Caco-2 (cell line): Measurements from ENCODE around the gene PLEKHF1. TPM values are rescaled to one million over a fixed set of nuclear protein-coding genes. Genes with fewer than 3 reads are reported as not detected.

Source experiments
- BruUV-seq: library from RNA; stranded (reverse); fragments of 400-500 nt; replicated peaks from 2 replicates; lab custom pipeline; 2021; lab: Mats Ljungman, UMichigan
- CTCF ChIA-PET: fragments of 300-600 bp; sonication (Branson Sonifier 250); formaldehyde crosslinking; loops from one replicate; lab custom pipeline; 2022; ENCODE audit warnings: antibody characterized with exemption; lab: Charles Lee
- POLR2A ChIA-PET: fragments of 300-600 bp; sonication (Branson Sonifier 250); formaldehyde crosslinking; loops from one replicate; lab custom pipeline; 2022; ENCODE audit warnings: antibody characterized with exemption; lab: Charles Lee
- DNase-seq, 2 experiments: peaks; one replicate each; pipeline versions ENCODE4 v3.0.0 to v3.0.0-alpha.2; 2020 to 2022
- H3K27me3 ChIP-seq: replicated peaks from 2 replicates; pipeline ENCODE4 v1.6.0; 2011; ENCODE audit warnings: low read length; ENCODE audit not compliant: control insufficient read depth, insufficient read depth
- H3K36me3 ChIP-seq: 2 replicates; pipeline ENCODE4 v1.5.1; 2011; ENCODE audit warnings: low read length; ENCODE audit not compliant: control insufficient read depth, insufficient read depth
- H3K4me1 ChIP-seq: fragments of 250-450 bp; sonication (Bioruptor Pico); 2 replicates; pipeline ENCODE4 v1.5.1; 2020; ENCODE audit warnings: mild to moderate bottlenecking
- H3K4me3 ChIP-seq: 2 replicates; pipeline ENCODE4 v1.5.1; 2011; ENCODE audit warnings: low read depth, mild to moderate bottlenecking, control low read depth, low read length
- H3K9me3 ChIP-seq: fragments of 250-450 bp; sonication (Bioruptor Pico); 2 replicates; pipeline ENCODE4 v1.5.1; 2020; ENCODE audit warnings: mild to moderate bottlenecking, moderate library complexity
- H3K27ac Mint-ChIP-seq: one replicate; pipeline ENCODE4 v1.8.0; 2022; ENCODE audit warnings: mixed read lengths; ENCODE audit not compliant: unreplicated experiment
- H3K27me3 Mint-ChIP-seq: one replicate; pipeline ENCODE4 v1.8.0; 2022; ENCODE audit warnings: mixed read lengths; ENCODE audit not compliant: insufficient read depth, unreplicated experiment
- H3K36me3 Mint-ChIP-seq: one replicate; pipeline ENCODE4 v1.8.0; 2022; ENCODE audit warnings: mild to moderate bottlenecking, mixed read lengths; ENCODE audit not compliant: insufficient read depth, unreplicated experiment
- H3K4me1 Mint-ChIP-seq: one replicate; pipeline ENCODE4 v1.8.0; 2022; ENCODE audit warnings: low read depth, mixed read lengths; ENCODE audit not compliant: unreplicated experiment
- H3K4me3 Mint-ChIP-seq: one replicate; pipeline ENCODE4 v1.8.0; 2022; ENCODE audit warnings: mild to moderate bottlenecking, moderate library complexity, mixed read lengths; ENCODE audit not compliant: unreplicated experiment
- H3K9me3 Mint-ChIP-seq: one replicate; pipeline ENCODE4 v1.8.0; 2022; ENCODE audit warnings: mixed read lengths; ENCODE audit not compliant: unreplicated experiment
- intact Hi-C: fragments of 100-400 bp; cut with micrococcal nuclease; formaldehyde crosslinking; loops from one replicate; pipeline ENCODE4 v1.10.0; 2022; ENCODE audit not compliant: unreplicated experiment
- total RNA-seq: library from RNA; stranded (reverse); gene quantifications from 2 replicates; pipeline ENCODE4 v1.2.3, GENCODE V29; 2022
- TF ChIP-seq, protein P1 (sequence below), 2 experiments: fragments of 200-600 bp in 1 of 2; IDR thresholded peaks; 1 replicate in 1 of 2; 2 replicates in 1 of 2; pipeline versions ENCODE4 v1.5.1 to v1.8.0; 2011 to 2022; ENCODE audit warnings: antibody characterized with exemption in 1 of 2, control low read depth in 1 of 2, inconsistent platforms in 1 of 2, low read depth in 1 of 2, low read length in 1 of 2, mild to moderate bottlenecking in 1 of 2, moderate library complexity in 1 of 2; ENCODE audit not compliant: insufficient read depth in 1 of 2, severe bottlenecking in 1 of 2, unreplicated experiment in 1 of 2

PLEKHF1 gene
- total RNA-seq, 1 experiment from 2014 or later, result 5.0 TPM

DNA sequence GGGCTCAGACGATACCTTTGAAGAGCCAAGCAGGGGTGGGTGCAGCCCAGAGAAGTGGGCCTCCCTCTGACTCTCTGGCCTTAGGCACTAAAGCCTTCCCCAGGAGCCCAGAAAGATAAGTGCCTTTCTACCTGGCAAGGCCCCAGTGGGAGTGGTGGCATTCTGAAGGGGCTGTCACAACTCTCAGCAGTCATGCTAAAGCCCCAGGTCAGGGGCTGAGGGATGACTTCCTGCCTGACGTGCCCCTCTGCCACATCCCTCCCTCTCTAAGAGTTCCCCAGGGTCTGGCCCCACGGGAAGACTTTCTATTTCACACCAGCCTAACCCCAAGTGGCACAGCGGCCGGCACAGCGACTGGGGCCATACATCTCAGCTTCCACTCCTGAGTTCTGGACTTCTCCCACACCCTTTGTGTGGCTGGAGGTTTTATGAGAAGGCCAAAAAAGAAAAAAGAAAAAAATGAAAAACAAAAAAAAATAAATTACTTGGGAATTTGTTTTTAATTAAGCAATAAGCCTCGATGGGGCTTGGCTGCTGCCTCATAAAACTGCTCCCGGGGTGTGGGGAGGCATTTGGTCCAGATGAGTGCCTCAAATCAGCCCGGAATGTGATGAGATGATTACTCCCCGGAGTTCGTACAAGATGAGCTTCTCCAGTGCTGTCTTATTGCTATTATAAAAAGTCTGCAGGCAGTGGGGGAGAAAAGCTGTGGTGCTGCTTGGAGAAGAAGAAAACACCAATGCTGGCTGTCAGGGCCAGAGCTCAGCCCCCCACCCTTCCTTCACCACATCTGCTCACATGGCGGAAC, 28.5 kb upstream of the PLEKHF1 start:
- ChIA-PET CTCF (no interaction called here), POLR2A (no interaction called here)
- Histone ChIP-seq H3K36me3 (no peaks in the 10 kb centered on the region), H3K4me1 (no peaks in the 10 kb centered on the region), H3K4me3 (no peak overlapping the region), H3K27me3 (no peaks in the 10 kb centered on the region), H3K9me3 (no peaks in the 10 kb centered on the region)
- BruUV-seq, result no TSS peak
- intact Hi-C loops, result no loop called here
- Mint-ChIP-seq H3K4me1 (no peaks in the 10 kb centered on the region), H3K9me3 (no peaks in the 10 kb centered on the region), H3K4me3 (no peak overlapping the region), H3K27me3 (peaks cover 6% of the 10 kb centered on the region), H3K27ac (no peak overlapping the region), H3K36me3 (no peaks in the 10 kb centered on the region)
- TF ChIP-seq, protein P1, sequence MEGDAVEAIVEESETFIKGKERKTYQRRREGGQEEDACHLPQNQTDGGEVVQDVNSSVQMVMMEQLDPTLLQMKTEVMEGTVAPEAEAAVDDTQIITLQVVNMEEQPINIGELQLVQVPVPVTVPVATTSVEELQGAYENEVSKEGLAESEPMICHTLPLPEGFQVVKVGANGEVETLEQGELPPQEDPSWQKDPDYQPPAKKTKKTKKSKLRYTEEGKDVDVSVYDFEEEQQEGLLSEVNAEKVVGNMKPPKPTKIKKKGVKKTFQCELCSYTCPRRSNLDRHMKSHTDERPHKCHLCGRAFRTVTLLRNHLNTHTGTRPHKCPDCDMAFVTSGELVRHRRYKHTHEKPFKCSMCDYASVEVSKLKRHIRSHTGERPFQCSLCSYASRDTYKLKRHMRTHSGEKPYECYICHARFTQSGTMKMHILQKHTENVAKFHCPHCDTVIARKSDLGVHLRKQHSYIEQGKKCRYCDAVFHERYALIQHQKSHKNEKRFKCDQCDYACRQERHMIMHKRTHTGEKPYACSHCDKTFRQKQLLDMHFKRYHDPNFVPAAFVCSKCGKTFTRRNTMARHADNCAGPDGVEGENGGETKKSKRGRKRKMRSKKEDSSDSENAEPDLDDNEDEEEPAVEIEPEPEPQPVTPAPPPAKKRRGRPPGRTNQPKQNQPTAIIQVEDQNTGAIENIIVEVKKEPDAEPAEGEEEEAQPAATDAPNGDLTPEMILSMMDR (IDR thresholded peaks at IDR 0.05; ENCODE audit: insufficient read depth in 1 of 2, low read depth in 1 of 2, low read length in 1 of 2, severe bottlenecking in 1 of 2, unreplicated experiment in 1 of 2), result no peak
- DNase-seq, result no peak

DNA sequence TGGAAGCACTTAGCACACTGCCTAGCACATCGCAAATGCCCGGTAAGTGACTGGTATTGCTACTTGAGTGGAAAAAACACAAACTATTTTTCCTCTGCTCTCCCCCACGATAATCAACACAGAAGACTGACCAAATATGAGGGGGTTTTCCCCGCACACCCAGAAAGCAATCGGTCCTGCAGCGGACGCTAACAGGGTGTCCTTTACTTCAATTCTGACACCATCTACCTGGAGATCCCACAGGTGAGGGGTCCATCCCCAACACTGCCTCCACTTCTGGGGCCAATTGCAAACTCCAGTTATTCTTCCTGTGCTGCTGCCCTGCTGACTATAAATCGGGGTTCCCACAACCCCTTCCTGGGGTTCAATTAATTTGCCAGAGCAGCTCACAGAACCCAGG, 26.2 kb upstream of the PLEKHF1 start:
- H3K27ac Mint-ChIP-seq, result no peak overlapping the region
- TF ChIP-seq, protein P1 (IDR thresholded peaks at IDR 0.05; ENCODE audit: insufficient read depth in 1 of 2, low read depth in 1 of 2, low read length in 1 of 2, severe bottlenecking in 1 of 2, unreplicated experiment in 1 of 2), result no peak
- intact Hi-C loops, result no loop called here

DNA sequence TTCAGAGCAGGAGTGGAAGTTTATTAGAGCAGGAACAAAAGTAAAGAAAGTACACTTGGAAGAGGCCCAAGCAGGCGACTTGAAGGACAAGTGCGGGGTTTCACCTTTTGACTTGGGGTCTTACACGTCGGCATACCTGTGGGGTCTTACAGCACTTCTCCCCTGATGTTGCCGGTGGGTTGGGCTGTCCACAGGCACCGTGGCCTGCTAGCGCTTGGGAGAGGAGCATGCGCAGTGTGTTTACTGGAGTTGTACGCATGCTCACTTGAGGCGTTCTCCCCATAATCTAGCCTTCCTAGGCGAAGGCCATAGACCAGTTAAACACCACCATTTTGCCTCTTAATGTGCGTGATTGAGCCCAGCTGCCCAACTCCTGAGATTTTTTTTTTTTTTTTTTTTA, 25.0 kb upstream of the PLEKHF1 start:
- TF ChIP-seq, protein P1 (IDR thresholded peaks at IDR 0.05; ENCODE audit: insufficient read depth in 1 of 2, low read depth in 1 of 2, low read length in 1 of 2, severe bottlenecking in 1 of 2, unreplicated experiment in 1 of 2), result no peak
- Mint-ChIP-seq H3K27ac (no peak overlapping the region), H3K4me1 (no peaks in the 10 kb centered on the region), H3K4me3 (no peak overlapping the region), H3K27me3 (peaks cover 7% of the 10 kb centered on the region), H3K36me3 (no peaks in the 10 kb centered on the region), H3K9me3 (no peaks in the 10 kb centered on the region)
- CTCF ChIA-PET, result no interaction called here
- DNase-seq, result no peak
- POLR2A ChIA-PET, result interaction anchor here (0.6 kb wide), 1 partner anchor 964 kb away, joined by 6 read pairs; no protein-coding TSS in a partner anchor
- no peaks in the 10 kb centered on the region for H3K9me3 ChIP-seq
- H3K4me1 ChIP-seq, result no peaks in the 10 kb centered on the region
- H3K27me3 ChIP-seq, result no peaks in the 10 kb centered on the region
- no peaks in the 10 kb centered on the region for H3K36me3 ChIP-seq
- BruUV-seq, result no TSS peak
- intact Hi-C loops, result no loop called here
- H3K4me3 ChIP-seq, result no peak overlapping the region

More for the DNA sequence above, 26.2 kb upstream of the PLEKHF1 start:
- no peak for DNase-seq
- Mint-ChIP-seq H3K36me3 (no peaks in the 10 kb centered on the region), H3K9me3 (no peaks in the 10 kb centered on the region), H3K27me3 (peaks cover 6% of the 10 kb centered on the region), H3K4me1 (no peaks in the 10 kb centered on the region), H3K4me3 (no peak overlapping the region)
- POLR2A ChIA-PET, result no interaction called here
- no TSS peak for BruUV-seq
- no peaks in the 10 kb centered on the region for H3K27me3 ChIP-seq
- no peaks in the 10 kb centered on the region for H3K9me3 ChIP-seq
- CTCF ChIA-PET, result no interaction called here
- no peak overlapping the region for H3K4me3 ChIP-seq
- no peaks in the 10 kb centered on the region for H3K36me3 ChIP-seq
- H3K4me1 ChIP-seq, result no peaks in the 10 kb centered on the region
